ENCODE data around the gene APOB. TPM values are rescaled to one million over a fixed set of nuclear protein-coding genes. Genes with fewer than 3 reads are reported as not detected.

Gene APOB
- total RNA-seq, 2 experiments from 2014 or later = not detected

- ChIA-PET CTCF (interaction anchor here (9.0 kb wide), 1 partner anchor 296 kb away, joined by 82 read pairs; no protein-coding TSS in a partner anchor), POLR2A (no interaction called here)
Measured at GRCh38 chr2:20957788-20958525, 85.9 kb downstream of the APOB start.

DNA sequence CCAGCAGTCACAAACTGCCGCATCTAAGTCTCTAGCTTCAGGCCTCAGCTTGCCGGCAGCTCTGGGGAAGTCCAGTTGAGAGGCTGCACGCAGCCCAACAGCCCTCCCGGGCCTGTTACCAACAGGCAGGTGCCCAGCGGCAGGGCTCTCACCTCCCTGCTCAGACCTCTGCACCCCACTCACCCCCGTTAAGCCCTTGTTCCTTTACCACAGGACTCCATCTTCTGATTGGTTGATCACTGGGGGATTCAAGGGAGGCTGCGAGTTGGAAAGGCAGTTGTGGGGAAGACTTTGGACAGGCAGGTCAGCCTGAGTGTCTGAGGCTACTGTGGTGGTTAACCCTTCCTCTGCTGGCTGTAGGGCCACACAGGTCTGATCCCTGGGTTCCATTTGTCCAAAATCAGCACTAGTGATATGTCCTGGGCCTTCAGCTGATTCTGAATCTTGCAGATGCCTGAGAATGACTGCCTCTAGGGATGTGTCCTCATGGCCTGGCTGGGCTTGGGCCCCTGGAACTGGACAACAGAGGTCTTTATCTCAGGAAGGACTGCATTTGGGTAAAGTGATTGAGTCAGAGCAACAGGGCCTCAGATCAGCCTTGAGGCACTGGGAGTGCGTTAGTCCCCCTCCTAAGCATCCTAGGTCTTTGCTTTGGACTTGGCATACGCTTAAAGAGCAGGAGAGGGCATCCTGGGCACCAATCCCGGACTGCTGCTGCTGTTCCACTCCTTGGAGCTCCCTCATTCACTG is 88.4 kb downstream of the APOB start:
- ChIA-PET POLR2A (no interaction called here), CTCF (interaction anchor here (1.2 kb wide), 1 partner anchor 294 kb away, joined by 4 read pairs; no protein-coding TSS in a partner anchor)

GRCh38 chr2:20953146-20953824 is 90.6 kb downstream of the APOB start:
- POLR2A ChIA-PET = no interaction called here
- CTCF ChIA-PET = no interaction called here

Other genes with a start within 250 kb of the APOB start
- gene LDAH, start 221.0 kb downstream of the APOB start, total RNA-seq = 10 to 100 TPM; 26.6 to 28.8 TPM
- gene TDRD15, start 79.9 kb upstream of the APOB start, total RNA-seq = not detected